HFFc6 (cell line): Measurements from ENCODE around the gene PITX2. TPM values are rescaled to one million over a fixed set of nuclear protein-coding genes. Genes with fewer than 3 reads are reported as not detected.
A peak's percentile ranks its signal among the peaks of the same experiment; 100 is the strongest.

Experiments
- DNase-seq: peaks from one replicate; pipeline ENCODE4 v3.0.0-alpha.2; 2018
- H3K27ac Mint-ChIP-seq: 2 replicates; pipeline ENCODE4 v1.8.0; 2020; ENCODE audit warnings: mild to moderate bottlenecking, mixed read lengths
- H3K27me3 Mint-ChIP-seq: 2 replicates; pipeline ENCODE4 v1.8.0; 2021; ENCODE audit warnings: mild to moderate bottlenecking, moderate library complexity, mixed read lengths; ENCODE audit not compliant: insufficient read depth
- H3K36me3 Mint-ChIP-seq: 2 replicates; pipeline ENCODE4 v1.8.0; 2021; ENCODE audit warnings: low read depth, mixed read lengths
- H3K4me1 Mint-ChIP-seq: 2 replicates; pipeline ENCODE4 v1.8.0; 2020; ENCODE audit warnings: low read depth, mixed read lengths
- H3K4me3 Mint-ChIP-seq: 2 replicates; pipeline ENCODE4 v1.8.0; 2020; ENCODE audit warnings: mild to moderate bottlenecking, moderate library complexity, mixed read lengths
- H3K9me3 Mint-ChIP-seq: 2 replicates; pipeline ENCODE4 v1.8.0; 2020; ENCODE audit warnings: mild to moderate bottlenecking, mixed read lengths
- CTCF ChIP-seq: fragments of 200-600 bp; sonication (generic); IDR thresholded peaks from 2 replicates; pipeline ENCODE4 v1.5.0; 2021; ENCODE audit warnings: antibody characterized with exemption, mild to moderate bottlenecking
- total RNA-seq, 6 experiments: library from RNA; stranded (reverse); fragmentation: NEBNext Ultra II Directional; extraction: Animal tissue kit (Norgen Biotek cat#: 25700); gene quantifications; 2 replicates in 1 of 6; 3 replicates in 5 of 6; pipeline ENCODE4 v1.2.3, GENCODE V29; 2021

The PITX2 gene
- total RNA-seq, 6 experiments from 2014 or later, result 15.9 to 22.8 (median 17.9) TPM

GRCh38 chr4:110629214-110629754 is 6.4 kb upstream of the PITX2 start:
- Mint-ChIP-seq H3K4me3 (peak overlapping the region; percentile 84), H3K36me3 (peaks cover 19% of the 10 kb centered on the region), H3K4me1 (peaks cover 64% of the 10 kb centered on the region), H3K27me3 (peaks cover 21% of the 10 kb centered on the region), H3K9me3 (peaks cover 11% of the 10 kb centered on the region), H3K27ac (peak overlapping the region; percentile 11; the same call in 1 of the 2 replicates)
- no peak for DNase-seq
- TF ChIP-seq CTCF, result no peak

- Mint-ChIP-seq H3K27ac (peak overlapping the region; percentile 11; the same call in 1 of the 2 replicates), H3K9me3 (peaks cover 11% of the 10 kb centered on the region), H3K4me3 (peak overlapping the region; percentile 84), H3K27me3 (peaks cover 21% of the 10 kb centered on the region), H3K4me1 (peaks cover 70% of the 10 kb centered on the region), H3K36me3 (peaks cover 16% of the 10 kb centered on the region)
- DNase-seq, result no peak
- no peak for TF ChIP-seq CTCF
These were observed 5.9 kb upstream of the PITX2 start for GRCh38 chr4:110628663-110629213.

GRCh38 chr4:110627977-110628662 is 5.2 kb upstream of the PITX2 start:
- Mint-ChIP-seq H3K27ac (no peak overlapping the region), H3K27me3 (peaks cover 25% of the 10 kb centered on the region), H3K9me3 (peaks cover 6% of the 10 kb centered on the region; the same call in 1 of the 2 replicates), H3K4me3 (peak overlapping the region; percentile 84), H3K4me1 (peaks cover 76% of the 10 kb centered on the region), H3K36me3 (peaks cover 10% of the 10 kb centered on the region)
- DNase-seq, result no peak
- no peak for TF ChIP-seq CTCF

GRCh38 chr4:110626532-110627153 is 3.8 kb upstream of the PITX2 start:
- TF ChIP-seq CTCF, result no peak
- peaks cover 23% of the 10 kb centered on the region for H3K27me3 Mint-ChIP-seq
- no peaks in the 10 kb centered on the region; the same call in 1 of the 2 replicates for H3K36me3 Mint-ChIP-seq

GRCh38 chr4:110625576-110626257 is 2.8 kb upstream of the PITX2 start:
- H3K9me3 Mint-ChIP-seq, result no peaks in the 10 kb centered on the region
- no peak for DNase-seq
- no peak for TF ChIP-seq CTCF
- H3K4me1 Mint-ChIP-seq, result peaks cover 73% of the 10 kb centered on the region
- H3K36me3 Mint-ChIP-seq, result peaks cover under 1% of the 10 kb centered on the region; the same call in 1 of the 2 replicates
- H3K27ac Mint-ChIP-seq, result no peak overlapping the region
- H3K27me3 Mint-ChIP-seq, result peaks cover 20% of the 10 kb centered on the region
- H3K4me3 Mint-ChIP-seq, result peak overlapping the region; percentile 10; the same call in 1 of the 2 replicates

More at GRCh38 chr4:110626532-110627153, 3.8 kb upstream of the PITX2 start:
- Mint-ChIP-seq H3K27ac (no peak overlapping the region), H3K4me1 (peaks cover 73% of the 10 kb centered on the region), H3K4me3 (no peak overlapping the region), H3K9me3 (no peaks in the 10 kb centered on the region)
- no peak for DNase-seq
